Retinal pigment epithelial cell (primary cell): ENCODE measurements around the gene TGFBR3L.

Experiments used
- DNase-seq: peaks from one replicate; pipeline ENCODE4 v3.0.0-alpha.2; 2010; ENCODE audit warnings: low read depth
- H3K4me3 ChIP-seq: 2 replicates; pipeline ENCODE4 v1.5.1; 2011; ENCODE audit warnings: mild to moderate bottlenecking, low read length, control low read depth, moderate library complexity
- TF ChIP-seq, protein P1 (sequence below): conservative IDR thresholded peaks from 2 replicates; pipeline ENCODE4 v1.5.1; 2011; ENCODE audit warnings: low read depth, low read length, control low read depth, inconsistent platforms

Gene TGFBR3L

GRCh38 chr19:7910321-7911161 is 4.1 kb upstream of the TGFBR3L start:
- TF ChIP-seq, protein P1, sequence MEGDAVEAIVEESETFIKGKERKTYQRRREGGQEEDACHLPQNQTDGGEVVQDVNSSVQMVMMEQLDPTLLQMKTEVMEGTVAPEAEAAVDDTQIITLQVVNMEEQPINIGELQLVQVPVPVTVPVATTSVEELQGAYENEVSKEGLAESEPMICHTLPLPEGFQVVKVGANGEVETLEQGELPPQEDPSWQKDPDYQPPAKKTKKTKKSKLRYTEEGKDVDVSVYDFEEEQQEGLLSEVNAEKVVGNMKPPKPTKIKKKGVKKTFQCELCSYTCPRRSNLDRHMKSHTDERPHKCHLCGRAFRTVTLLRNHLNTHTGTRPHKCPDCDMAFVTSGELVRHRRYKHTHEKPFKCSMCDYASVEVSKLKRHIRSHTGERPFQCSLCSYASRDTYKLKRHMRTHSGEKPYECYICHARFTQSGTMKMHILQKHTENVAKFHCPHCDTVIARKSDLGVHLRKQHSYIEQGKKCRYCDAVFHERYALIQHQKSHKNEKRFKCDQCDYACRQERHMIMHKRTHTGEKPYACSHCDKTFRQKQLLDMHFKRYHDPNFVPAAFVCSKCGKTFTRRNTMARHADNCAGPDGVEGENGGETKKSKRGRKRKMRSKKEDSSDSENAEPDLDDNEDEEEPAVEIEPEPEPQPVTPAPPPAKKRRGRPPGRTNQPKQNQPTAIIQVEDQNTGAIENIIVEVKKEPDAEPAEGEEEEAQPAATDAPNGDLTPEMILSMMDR, result no peak
- H3K4me3 ChIP-seq, result no peak overlapping the region
- DNase-seq, result no peak

DNA sequence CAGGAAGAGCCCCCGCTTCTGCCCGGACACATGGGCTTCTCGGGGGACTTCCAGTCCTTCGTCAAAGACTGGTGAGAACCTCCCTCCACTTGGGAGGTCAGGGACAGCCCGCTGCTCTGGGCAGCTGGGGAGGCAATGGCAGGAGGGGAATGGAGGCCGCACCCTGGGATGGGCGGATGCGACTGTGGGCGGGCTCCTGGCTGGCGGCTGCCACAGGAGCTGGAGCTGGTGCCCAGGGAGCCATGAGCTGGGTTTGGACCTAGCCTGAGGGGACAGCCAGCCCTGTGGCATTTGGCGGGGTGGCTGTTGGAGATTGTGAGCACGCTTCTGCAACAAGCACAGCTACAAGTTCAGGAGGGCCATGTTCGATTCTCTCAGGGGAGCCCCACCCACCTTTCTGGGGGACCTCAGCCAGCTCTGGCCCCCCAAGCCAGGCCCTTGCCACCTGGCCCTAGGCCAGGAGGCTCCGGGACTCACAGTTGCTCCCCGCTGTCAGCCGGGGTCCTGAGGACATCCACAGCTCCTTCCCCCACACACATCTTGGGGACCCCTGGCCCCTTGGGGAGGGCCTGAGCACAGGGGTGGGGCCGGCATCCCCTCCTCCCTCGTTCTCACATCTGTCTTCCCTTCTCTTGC is 3.0 kb upstream of the TGFBR3L start:
- no peak overlapping the region for H3K4me3 ChIP-seq
- DNase-seq, result no peak
- TF ChIP-seq, protein P1, result no peak

- DNase-seq, result no peak
- TF ChIP-seq, protein P1, result no peak
Measured at GRCh38 chr19:7912144-7912696, 2.4 kb upstream of the TGFBR3L start.

GRCh38 chr19:7912697-7913564 is 1.7 kb upstream of the TGFBR3L start:
- TF ChIP-seq, protein P1, result no peak
- no peak overlapping the region for H3K4me3 ChIP-seq
- DNase-seq, result no peak

More at GRCh38 chr19:7912144-7912696, 2.4 kb upstream of the TGFBR3L start:
- H3K4me3 ChIP-seq, result no peak overlapping the region

GRCh38 chr19:7913652-7914051 is 978 bp upstream of the TGFBR3L start:
- TF ChIP-seq, protein P1, result no peak
- DNase-seq, result no peak
- H3K4me3 ChIP-seq, result no peak overlapping the region

DNA sequence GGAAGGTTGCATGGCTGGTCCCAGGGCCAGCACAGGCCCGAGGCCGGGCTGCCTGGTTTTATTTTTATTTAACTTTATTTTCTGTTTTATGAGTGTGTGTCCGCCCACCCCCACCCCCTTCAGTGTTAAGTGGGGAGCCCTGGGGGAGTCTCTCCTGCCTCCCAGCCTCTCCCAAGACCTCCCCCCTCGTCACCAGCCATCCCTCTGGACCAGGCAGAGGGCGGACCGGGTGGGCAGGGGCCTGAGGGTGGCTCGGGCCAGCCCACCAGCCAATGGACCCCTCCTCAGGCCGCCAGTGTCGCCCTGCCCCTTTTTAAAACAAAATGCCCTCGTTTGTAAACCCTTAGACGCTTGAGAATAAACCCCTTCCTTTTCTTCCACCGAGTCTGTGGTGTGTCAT is 531 bp upstream of the TGFBR3L start:
- TF ChIP-seq, protein P1, result no peak

More for the DNA sequence above, 531 bp upstream of the TGFBR3L start:
- DNase-seq, result no peak
- no peak overlapping the region for H3K4me3 ChIP-seq
